Thyroid gland (tissue), 4 donors: ENCODE data around the gene KLHDC9.

Experiments
- CTCF ChIP-seq, 6 experiments: fragments of 200-600 bp in 3 of 6; fragments of 450-650 bp in 3 of 6; sonication (generic) in 3 of 6; IDR thresholded peaks; one replicate each; pipeline ENCODE4 v1.5.1; 2016 to 2019; ENCODE audit warnings: antibody characterized with exemption in 6 of 6, mild to moderate bottlenecking in 2 of 6, inconsistent platforms in 1 of 6, moderate library complexity in 1 of 6
- POLR2A ChIP-seq, 2 donors: fragments of 450-650 bp; IDR thresholded peaks; one replicate each; pipeline ENCODE4 v1.6.1; 2017; ENCODE audit warnings: antibody characterized with exemption in 2 of 2, mild to moderate bottlenecking in 2 of 2, moderate library complexity in 1 of 2

- TF ChIP-seq CTCF (IDR thresholded peaks at IDR 0.05), result no peak
- no peak for TF ChIP-seq POLR2A (IDR thresholded peaks at IDR 0.05)
Observed at GRCh38 chr1:161069241-161069640, 28.9 kb upstream of the KLHDC9 start.
